Measurements from ENCODE around the gene PITPNC1. TPM values are rescaled to one million over a fixed set of nuclear protein-coding genes. Genes with fewer than 3 reads are reported as not detected.
"Not testable (repeated sequence)": the region's sequence is repeated elsewhere in the genome, so short reads cannot be mapped to it uniquely, and the experiment has no call there.

PITPNC1 gene
- total RNA-seq, 1 donor from 2014 or later = 28.7 TPM

- Histone ChIP-seq H3K4me3 (ENCODE audit: low read depth, low read length) (no peak overlapping the region), H3K27me3 (ENCODE audit: control insufficient read depth, insufficient read depth, low read length) (no peaks in the 10 kb centered on the region), H3K36me3 (ENCODE audit: control insufficient read depth, insufficient read depth, low read length) (no peaks in the 10 kb centered on the region)
- FAIRE-seq = no peak
- TF ChIP-seq CTCF (IDR thresholded peaks at IDR 0.05; ENCODE audit: insufficient read depth, low read length, severe bottlenecking) = no peak
- DNase-seq (ENCODE audit: low read depth) = no peak
Measured at GRCh38 chr17:67577429-67578141, 200.5 kb downstream of the PITPNC1 start.

GRCh38 chr17:67578142-67578457, 201.0 kb downstream of the PITPNC1 start:
- FAIRE-seq (no peak), DNase-seq (ENCODE audit: low read depth) (no peak)
- H3K36me3 ChIP-seq (ENCODE audit: control insufficient read depth, insufficient read depth, low read length) = no peaks in the 10 kb centered on the region
- no peak for TF ChIP-seq CTCF (IDR thresholded peaks at IDR 0.05; ENCODE audit: insufficient read depth, low read length, severe bottlenecking)
- no peak overlapping the region for H3K4me3 ChIP-seq (ENCODE audit: low read depth, low read length)
- no peaks in the 10 kb centered on the region for H3K27me3 ChIP-seq (ENCODE audit: control insufficient read depth, insufficient read depth, low read length)

GRCh38 chr17:67578679-67579405, 201.8 kb downstream of the PITPNC1 start:
- not testable (repeated sequence) for H3K27me3 ChIP-seq (ENCODE audit: control insufficient read depth, insufficient read depth, low read length); FAIRE-seq

GRCh38 chr17:67582673-67583081, 205.6 kb downstream of the PITPNC1 start:
- Histone ChIP-seq H3K4me3 (ENCODE audit: low read depth, low read length) (no peak overlapping the region), H3K36me3 (ENCODE audit: control insufficient read depth, insufficient read depth, low read length) (no peaks in the 10 kb centered on the region), H3K27me3 (ENCODE audit: control insufficient read depth, insufficient read depth, low read length) (no peaks in the 10 kb centered on the region)
- TF ChIP-seq CTCF (IDR thresholded peaks at IDR 0.05; ENCODE audit: insufficient read depth, low read length, severe bottlenecking) = no peak
- no peak for FAIRE-seq
- no peak for DNase-seq (ENCODE audit: low read depth)

More at GRCh38 chr17:67578679-67579405, 201.8 kb downstream of the PITPNC1 start:
- not testable (repeated sequence) for H3K36me3 ChIP-seq (ENCODE audit: control insufficient read depth, insufficient read depth, low read length); DNase-seq (ENCODE audit: low read depth); H3K4me3 ChIP-seq (ENCODE audit: low read depth, low read length)

- H3K36me3 ChIP-seq (ENCODE audit: control insufficient read depth, insufficient read depth, low read length) = no peaks in the 10 kb centered on the region
- H3K4me3 ChIP-seq (ENCODE audit: low read depth, low read length) = no peak overlapping the region
- DNase-seq (ENCODE audit: low read depth) (peak; percentile 67), FAIRE-seq (no peak)
- H3K27me3 ChIP-seq (ENCODE audit: control insufficient read depth, insufficient read depth, low read length) = no peaks in the 10 kb centered on the region
- no peak for TF ChIP-seq CTCF (IDR thresholded peaks at IDR 0.05; ENCODE audit: insufficient read depth, low read length, severe bottlenecking)
Measured at GRCh38 chr17:67585077-67585602, 208.1 kb downstream of the PITPNC1 start.

GRCh38 chr17:67588326-67588725, 211.2 kb downstream of the PITPNC1 start:
- no peak for TF ChIP-seq CTCF (IDR thresholded peaks at IDR 0.05; ENCODE audit: insufficient read depth, low read length, severe bottlenecking)
- DNase-seq (ENCODE audit: low read depth) = no peak
- FAIRE-seq = no peak
- Histone ChIP-seq H3K4me3 (ENCODE audit: low read depth, low read length) (no peak overlapping the region), H3K36me3 (ENCODE audit: control insufficient read depth, insufficient read depth, low read length) (no peaks in the 10 kb centered on the region), H3K27me3 (ENCODE audit: control insufficient read depth, insufficient read depth, low read length) (no peaks in the 10 kb centered on the region)
